ENCODE measurements around the gene LTB4R.
A peak's percentile ranks its signal among the peaks of the same experiment; 100 is the strongest.

LTB4R gene, protein sequence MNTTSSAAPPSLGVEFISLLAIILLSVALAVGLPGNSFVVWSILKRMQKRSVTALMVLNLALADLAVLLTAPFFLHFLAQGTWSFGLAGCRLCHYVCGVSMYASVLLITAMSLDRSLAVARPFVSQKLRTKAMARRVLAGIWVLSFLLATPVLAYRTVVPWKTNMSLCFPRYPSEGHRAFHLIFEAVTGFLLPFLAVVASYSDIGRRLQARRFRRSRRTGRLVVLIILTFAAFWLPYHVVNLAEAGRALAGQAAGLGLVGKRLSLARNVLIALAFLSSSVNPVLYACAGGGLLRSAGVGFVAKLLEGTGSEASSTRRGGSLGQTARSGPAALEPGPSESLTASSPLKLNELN

DNA sequence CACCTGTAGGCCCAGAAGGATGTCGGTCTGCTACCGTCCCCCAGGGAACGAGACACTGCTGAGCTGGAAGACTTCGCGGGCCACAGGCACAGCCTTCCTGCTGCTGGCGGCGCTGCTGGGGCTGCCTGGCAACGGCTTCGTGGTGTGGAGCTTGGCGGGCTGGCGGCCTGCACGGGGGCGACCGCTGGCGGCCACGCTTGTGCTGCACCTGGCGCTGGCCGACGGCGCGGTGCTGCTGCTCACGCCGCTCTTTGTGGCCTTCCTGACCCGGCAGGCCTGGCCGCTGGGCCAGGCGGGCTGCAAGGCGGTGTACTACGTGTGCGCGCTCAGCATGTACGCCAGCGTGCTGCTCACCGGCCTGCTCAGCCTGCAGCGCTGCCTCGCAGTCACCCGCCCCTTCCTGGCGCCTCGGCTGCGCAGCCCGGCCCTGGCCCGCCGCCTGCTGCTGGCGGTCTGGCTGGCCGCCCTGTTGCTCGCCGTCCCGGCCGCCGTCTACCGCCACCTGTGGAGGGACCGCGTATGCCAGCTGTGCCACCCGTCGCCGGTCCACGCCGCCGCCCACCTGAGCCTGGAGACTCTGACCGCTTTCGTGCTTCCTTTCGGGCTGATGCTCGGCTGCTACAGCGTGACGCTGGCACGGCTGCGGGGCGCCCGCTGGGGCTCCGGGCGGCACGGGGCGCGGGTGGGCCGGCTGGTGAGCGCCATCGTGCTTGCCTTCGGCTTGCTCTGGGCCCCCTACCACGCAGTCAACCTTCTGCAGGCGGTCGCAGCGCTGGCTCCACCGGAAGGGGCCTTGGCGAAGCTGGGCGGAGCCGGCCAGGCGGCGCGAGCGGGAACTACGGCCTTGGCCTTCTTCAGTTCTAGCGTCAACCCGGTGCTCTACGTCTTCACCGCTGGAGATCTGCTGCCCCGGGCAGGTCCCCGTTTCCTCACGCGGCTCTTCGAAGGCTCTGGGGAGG, at the start of gene LTB4R:
TSS of gene LTB4R (plus strand) at position 857 of the 959 bp plus-strand sequence. CDS start 4,150 bp downstream, outside the sequence.
- DNase-seq, result peak in 3 of 4 experiments; percentile 31 to 59 (median 53)

DNA sequence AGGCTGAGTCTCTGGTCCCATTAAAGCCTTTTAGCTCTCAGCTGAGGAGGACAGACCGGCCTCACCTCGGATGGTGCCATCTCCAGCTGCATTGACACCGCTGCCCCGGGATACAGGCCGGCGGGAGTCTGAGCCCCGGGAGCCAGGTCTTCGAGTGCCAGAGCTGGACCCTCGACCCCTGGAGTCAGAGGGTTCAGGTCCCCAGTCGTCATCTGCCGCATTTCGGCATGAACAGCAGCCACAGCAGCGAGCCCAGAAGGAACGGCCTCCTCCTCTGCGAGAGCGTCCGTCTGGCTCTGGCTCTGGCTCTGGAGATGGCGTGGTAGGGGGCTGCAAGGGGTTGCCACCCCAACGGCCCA, 49.4 kb upstream of the LTB4R start:
- DNase-seq, result no peak

DNA sequence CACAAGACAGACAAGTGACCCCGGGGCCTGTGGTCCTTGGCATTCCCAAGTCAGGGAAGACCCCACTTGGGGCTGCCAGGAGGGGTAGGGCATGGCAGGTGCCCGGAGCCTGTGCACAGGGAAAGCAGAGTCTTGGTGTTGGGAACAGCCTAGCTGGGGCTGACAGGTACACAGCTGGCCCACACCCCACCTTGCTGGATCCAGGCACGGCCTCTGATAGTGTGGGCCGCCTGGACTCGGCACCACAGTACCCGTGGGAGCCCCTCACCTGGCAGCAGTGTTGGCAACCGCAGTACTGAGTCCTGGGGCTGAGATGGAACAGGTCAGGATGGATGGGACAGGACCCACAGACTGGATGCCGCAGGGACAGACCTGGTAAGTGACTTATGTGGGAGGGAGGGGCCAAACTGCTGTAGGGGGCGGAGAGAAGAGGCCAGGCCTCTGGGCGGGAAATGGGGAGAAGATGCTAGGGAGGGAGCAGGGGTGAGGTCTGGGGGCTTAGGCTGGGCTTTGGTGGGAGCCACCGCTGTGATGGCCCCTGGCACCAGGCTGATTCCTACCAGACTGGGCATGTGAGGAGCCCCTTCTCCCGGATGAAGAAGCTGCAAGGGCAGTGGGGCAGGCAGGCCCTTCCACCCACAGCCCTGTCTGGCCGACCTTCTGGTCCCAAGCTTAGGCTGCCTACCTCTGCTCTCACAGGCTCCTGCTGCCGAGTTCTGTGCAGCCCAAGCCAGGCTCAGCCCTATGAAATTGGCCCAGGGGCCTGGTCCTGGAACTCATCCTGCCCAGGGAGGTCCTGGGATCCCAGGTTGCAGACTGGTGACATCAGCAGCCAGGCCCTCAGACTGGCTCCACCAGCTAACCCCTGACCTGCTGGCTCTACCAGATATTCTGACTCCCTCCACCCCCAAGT, 48.2 kb upstream of the LTB4R start, which contains the start of gene TGM1:
TSS of gene TGM1 (minus strand) at position 357 of the 913 bp plus-strand sequence. CDS start 825 bp downstream, outside the sequence.
- no peak for DNase-seq

DNA sequence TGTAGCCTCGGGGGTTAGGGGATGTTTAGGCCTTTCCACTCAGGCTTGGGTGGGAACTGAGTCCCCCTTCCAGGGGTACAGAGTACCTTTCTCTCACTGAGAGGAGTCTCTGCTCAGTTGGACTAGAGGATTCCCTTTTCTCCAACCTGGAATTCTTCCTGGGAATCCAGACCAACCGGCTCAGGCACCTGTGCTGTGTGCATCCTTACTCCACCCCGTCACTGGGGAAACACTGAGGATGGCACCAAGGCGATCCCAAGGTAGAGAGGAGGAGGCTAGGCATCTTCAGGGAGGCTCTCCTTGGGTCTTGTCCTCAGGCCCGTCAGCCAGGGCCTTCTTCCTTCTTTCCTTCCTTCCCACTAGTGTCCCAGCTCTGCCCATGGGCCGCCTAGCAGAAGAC, 47.5 kb upstream of the LTB4R start:
- DNase-seq, result no peak

DNA sequence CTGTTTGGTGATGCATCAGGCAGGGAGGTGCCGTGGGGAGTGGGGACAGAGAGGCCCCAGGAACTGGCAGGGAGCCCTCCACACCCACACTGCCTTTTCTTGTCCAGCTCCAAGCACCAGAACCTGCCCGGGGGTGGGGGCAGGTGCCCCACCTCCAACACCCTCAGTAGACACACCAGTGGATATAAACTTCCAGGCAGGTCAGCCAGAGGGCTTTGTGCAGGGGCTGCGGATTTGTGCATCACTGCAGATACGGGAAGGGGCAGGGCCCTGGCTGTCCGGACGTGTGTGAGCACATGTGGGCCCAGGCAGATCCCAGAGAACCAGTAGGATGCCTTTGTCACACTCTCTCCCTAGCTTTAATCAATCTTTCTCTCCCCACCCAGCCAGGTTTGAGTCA, 47.0 kb upstream of the LTB4R start:
- DNase-seq, result no peak

DNA sequence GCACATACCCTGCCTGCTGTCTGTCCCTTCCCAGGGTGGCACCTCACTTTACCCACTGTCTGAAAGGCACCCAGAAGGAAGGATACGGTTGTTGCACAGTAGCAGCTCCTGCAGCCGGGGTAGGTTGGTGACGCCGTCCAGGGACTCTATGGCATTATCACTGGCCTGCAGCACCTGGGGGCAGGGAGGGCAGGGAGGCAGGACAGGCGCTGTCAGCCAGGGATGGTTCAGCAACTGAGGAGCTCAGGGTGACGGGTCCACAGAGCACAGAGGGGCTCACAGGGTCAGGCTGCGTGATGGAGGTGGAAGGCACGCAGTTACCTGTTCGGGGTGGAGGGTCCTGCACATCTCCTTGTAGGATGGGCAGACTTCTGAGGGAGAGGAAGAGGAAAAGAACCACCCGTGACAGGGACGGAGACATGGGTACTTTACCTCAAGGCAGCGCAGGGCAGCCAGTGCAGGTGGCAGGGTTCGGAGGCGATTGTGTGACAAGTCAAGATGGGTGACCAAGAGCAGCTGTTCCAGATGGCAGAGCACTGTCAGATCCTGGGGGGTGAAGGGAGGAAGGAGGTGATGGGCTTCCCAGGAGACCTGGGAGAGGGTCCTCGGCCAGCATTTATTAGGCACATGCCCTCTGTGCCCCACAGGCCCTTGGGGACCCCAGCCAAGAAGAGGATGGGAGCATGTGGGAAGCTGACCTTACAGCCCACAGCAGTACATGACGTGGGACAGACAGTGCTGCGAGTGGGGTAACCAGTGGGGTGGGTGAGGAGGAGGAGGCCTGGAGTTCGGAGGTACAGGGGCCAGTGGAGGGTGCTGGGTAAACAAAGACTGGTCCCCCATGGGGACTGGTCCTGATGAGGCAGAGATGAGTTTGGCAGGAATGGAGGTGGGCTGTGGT, 44.7 kb upstream of the LTB4R start:
- no peak for DNase-seq

DNA sequence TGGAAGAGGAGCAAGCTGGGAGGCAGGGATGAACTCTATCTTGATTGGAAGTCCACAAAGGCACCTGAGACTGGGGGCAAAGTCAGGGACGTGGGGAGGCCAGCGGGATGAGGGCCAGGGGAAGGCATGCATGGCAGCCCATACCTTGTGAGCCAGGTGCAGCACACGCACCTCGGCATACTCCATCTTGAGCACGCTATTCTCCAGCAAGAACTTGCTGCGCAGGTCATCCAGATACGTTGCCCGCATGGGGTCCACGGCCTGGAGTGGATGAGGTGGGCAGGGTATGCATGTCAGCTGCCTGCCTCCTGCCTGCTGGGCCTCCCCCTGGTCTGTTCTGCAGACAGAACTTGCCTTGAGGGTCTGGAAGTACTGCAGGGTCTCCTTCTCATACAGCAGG, 43.8 kb upstream of the LTB4R start:
- DNase-seq, result no peak

DNA sequence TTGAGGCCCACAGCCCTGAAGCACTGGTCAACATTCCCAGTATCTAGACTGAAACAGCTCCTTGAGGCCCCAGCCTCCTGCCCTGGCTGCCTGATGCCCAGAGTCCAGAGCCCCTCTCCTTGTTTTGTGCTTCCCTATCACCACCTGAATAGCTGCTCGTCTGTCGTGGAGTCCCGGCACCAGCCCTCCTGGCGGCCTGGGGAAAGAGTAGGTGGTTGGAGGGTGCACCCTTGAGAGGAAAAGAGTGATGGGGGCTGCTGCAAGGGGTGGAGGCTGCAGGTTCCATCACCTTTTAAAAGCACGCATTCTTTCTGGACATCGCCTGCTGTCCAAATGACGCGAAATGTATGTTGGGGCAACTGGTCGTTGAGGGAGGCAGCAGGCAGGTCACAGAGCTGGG, 43.1 kb upstream of the LTB4R start:
- DNase-seq, result no peak

DNA sequence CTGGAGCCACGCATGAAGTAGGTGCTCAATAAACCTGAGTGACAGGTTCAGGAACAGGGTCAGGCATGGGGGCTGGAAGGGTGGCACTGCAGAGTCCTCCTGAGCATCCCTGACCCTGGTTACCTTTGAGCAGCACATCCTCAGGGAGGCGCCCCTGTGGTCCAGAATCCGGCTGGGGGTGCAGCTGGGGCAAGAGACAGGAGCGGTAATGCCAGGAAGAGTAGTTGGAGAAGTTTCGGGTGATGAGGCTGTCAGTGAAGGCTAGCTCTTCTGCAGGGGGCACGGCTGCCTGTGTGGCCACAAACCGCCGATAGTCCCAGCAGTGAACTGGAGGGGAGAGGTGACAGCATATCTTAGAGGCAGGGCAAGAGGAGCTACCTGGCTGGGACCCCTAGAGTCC, 41.9 kb upstream of the LTB4R start:
- DNase-seq, result no peak

DNA sequence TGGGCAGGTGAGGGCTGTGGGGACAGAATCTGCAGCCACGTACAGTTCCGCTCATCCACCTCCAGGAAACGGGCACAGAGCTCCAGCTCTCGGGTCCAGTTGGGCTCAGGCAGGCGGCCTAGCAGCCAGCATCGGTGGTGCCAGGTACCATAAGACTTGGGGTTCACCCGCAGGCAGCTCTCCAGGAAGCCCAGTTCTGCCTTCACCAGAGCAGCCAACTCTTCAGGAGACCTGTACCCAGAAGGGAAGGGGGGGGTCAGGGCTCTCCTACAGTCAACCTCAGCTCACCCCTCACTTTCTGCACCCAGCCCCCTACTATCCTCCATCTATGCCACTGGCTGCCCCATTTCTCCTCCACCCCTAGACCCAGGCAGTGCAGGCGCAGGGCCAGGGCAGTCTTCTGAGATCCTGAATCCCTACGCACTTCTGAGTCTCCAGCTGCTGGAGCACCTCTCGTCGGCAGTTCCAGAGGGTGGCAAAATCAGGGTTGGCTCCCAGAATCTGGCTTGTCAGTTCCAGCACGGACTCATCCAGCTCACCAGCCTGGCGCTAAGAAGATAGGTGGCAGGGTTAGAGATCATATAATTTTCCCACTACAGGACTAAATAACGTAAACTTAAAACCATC, 41.3 kb upstream of the LTB4R start:
- no peak for DNase-seq

DNA sequence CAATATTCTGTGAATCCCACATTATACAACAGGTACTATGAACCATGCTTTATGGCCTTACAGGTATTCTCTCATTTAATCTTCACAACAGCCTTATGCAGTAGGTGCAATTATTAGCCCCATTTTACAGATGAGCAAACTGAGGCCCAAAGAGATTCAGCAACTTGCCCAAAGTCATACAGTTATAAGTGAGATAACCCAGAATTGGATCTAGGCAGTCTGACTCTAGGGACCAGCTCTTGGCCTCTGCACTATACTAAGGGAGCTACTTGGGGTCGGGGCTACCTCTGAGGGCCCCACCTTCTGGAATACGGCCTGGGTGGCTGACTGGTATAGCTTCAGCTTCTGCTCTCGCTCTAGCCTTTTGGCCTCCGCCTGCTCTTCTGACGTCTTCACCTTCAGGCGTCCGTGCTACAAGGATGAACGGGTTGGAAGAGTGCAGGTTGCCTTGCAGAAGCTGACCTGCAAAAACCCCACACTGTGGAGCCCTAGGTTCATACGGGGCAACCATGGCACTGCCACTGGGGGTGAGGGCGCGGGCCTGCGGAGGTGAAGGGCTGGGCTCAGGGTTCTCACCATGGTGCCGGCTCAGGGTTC, 40.7 kb upstream of the LTB4R start:
- DNase-seq, result no peak

DNA sequence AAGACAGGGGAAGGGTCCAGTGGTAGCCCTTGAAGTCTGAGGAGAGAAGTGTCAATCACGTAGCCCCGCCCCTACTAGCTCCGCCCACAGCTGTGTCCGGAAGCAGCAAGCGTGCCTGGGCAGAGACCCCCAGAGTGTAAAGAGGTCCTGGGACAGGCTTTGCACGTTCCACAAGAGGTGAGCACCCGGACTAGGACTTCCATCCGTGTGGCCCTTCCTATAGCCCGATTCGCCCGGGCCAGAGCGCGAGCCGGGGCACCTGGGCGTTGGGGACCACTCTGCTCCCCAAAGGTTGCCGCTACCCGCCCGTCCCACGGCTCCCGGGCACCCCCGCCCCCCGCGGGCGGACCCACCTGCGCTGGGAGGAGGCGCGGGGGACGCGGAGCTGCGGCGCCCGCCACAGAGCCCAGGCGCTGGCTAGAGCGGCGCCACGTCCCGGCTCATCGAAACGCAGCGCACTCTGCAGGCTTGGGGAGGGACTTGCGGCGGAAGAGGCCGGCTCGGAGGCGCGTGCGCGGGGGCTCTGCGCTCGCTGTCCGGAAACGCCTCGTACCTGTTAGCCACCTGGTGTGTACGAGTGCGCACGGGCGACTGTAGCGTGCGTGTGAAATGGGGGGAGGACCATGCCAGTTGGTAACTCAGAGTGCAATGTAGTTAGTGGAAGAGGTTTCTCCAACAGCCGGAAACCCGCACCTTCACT, 40.0 kb upstream of the LTB4R start, which contains the start of gene RABGGTA:
TSS of gene RABGGTA (minus strand) at position 464 of the 700 bp plus-strand sequence. CDS start 482 bp downstream, outside the sequence.
- DNase-seq, result peak; percentile 72 to 89 (median 81)

DNA sequence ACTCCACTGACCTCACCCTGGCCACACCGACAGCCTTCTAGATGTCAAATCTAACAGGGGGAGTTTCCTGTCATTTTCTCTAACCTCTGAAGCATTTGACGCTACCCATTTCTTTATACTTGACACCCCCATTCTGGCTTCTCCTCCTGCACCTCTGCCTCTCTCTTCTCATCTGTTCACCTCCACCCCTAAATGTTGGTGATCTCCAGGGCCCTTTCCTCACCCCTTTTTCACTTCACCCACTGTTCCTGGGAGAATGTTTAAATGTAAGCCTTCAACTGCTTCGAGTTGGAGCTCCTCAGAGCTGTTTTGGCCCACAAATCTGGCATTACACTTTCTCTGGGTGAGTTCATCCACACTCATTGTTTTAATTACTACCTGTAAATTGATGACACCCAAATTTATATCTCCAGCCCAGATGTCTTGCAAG, 39.5 kb upstream of the LTB4R start:
- no peak for DNase-seq

DNA sequence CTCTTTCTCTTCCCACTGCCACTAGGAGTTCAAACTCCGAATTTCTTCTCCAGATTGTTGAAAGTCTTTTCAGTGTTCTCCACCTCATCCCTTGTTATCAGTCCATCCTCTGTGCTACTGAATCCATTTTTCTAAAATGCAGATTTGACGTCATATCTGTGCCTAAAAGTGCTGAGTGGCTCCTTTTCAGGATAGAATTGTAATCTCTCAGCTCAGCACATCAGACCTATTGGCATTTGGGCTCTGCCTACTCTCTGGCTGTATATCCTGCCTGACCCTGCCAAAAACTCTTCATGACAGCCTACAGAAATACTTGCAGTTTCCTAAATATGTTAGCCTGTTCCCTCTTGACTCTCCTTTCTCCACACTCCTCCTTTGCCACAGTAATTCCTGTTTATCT, 38.8 kb upstream of the LTB4R start:
- no peak for DNase-seq

DNA sequence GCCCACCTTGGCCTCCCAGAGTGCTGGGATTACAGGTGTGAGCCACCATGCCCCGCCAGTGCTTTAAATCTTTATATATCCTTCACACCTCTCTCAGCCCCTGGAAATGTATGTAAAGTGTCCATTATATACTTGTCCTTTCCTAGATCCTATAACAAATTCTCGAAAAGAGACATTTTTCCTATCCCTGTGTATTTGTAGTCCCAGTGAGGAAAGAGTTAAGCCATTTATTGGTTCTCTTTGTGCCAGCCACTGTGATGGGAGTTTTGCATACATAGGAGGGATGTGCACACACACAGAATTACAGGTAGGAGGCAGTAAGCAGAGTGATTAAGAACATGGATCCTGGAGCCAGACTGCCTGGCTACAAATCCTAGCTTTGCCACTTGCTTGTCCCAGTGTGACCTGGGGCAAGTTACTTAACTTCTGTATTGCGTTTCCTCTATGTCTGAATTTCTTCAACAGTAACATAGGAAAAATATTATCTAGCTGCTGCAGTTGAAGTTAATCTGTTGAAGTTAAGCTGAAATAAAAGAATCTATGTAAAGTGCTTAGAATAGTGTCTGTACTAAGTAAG, 37.8 kb upstream of the LTB4R start:
- no peak for DNase-seq

DNA sequence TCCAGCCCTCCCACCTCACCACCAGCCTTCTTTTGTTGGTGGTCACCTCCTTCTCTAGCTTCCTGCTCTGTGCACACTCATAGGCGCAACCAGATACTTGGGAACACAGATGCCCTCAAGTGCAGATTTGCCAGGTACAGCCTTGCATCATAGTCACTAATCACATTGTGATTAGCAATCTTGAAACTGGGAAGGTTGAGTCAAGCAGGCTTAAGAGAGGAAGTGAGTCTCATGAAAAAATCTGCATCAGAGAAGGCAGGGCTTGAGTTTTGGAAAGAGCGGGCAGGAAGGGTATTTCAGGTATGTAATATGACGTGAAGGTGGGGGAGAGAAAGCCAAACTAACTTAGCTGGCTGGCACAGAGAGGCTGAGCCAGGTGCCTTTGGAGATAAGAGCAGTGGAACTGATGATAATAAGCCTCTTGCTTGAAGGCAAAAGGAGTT, 37.2 kb upstream of the LTB4R start:
- no peak for DNase-seq

DNA sequence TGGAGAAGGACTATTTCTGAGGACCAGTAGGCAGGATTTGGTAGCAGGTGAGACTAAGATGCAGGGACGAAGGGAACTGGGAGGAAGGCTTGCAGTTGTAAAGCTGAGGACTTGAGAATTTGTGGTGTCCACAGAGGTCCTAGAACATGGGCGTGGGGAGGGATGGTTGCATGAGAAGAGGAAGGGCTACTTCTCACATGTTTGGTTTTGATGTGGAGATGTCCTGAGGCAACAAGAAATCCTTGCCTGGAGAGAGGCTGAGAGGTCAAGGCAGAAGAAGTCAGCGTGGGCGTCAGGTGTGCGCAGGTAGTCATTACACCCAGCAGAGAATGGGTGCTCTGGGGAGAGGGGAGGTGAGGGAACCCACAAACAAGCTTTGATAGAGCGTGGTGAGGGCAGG, 34.2 kb upstream of the LTB4R start:
- no peak for DNase-seq

DNA sequence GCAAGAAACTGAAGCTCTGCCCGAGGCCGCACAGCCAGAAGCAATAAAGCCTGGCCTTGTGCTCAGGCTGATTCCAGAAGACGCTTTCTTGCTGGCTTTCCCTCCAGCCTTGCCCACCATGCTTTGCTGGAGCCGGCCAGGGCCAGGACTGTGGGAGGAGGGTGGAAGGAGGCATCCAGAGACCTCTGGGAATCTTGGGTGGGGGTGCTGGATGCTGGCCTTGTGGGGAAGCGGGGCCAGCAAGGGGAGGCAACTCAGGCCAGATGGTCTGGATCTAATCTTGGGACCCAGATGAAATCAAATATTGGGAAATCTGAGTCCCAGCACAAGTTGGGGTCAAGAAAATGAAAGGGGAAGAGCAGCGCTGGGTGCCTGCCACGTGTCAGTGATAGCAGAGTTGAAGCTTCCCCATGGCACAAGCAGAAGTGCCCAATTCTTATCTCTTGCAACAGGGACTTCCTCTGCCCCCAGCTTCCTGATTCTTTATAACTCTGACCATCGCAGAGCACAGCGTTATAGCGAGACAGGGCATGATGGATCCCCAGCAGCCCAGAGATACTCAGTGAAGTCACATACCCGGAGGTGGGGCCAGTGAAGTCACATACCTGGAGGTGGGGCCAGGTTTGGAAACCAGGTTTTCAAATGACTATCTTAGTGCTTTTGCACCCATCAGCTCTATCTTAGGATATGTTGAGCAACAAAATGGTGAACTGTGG, 33.5 kb upstream of the LTB4R start:
- DNase-seq, result no peak

DNA sequence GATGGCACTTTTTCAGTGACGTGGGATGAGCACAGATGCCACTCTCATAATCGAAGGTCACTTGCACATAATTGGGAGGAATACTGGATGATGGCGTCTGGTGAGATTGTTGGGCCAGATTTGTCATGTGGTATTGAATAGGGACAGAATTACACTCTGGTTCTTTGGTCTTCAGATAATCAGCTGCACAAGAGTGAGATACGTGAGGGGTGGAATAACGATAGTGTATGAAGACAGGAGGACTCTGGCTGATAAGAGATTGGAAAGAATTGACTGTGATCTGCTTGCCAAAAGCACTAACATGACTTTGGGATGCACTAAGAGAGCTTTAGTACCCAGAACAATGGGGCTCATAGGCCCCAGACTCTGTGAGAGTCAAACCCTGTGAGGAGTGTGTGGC, 32.9 kb upstream of the LTB4R start:
- no peak for DNase-seq

Data from activated CD4-positive, CD25-positive, alpha-beta regulatory T cell (primary cell).